ENCODE data around the gene PRKCH.

DNA sequence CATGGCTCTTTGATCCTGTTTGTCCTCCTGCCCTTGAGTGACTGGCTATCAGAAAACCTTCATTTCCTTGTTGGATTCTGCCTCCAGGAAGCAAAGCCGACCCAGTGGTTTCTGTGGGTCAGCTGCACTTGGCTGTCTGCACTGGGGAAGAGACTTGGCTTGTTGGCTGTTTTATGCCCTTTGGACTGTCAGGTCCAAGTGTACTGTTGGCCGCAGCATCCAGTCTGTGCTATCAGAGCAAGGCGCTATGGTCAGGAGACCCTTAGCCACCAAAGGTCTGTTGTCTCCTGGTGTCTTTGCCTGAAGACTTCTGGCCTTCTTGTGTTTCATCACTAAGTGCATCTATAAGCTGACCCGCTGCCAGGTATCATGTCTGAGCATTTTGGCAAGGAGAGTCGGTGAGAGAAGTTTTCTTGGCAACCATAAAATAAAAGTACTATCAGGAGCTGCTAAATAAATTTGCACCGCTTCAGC, 196.6 kb downstream of the PRKCH start:
- TF ChIP-seq, protein P1, sequence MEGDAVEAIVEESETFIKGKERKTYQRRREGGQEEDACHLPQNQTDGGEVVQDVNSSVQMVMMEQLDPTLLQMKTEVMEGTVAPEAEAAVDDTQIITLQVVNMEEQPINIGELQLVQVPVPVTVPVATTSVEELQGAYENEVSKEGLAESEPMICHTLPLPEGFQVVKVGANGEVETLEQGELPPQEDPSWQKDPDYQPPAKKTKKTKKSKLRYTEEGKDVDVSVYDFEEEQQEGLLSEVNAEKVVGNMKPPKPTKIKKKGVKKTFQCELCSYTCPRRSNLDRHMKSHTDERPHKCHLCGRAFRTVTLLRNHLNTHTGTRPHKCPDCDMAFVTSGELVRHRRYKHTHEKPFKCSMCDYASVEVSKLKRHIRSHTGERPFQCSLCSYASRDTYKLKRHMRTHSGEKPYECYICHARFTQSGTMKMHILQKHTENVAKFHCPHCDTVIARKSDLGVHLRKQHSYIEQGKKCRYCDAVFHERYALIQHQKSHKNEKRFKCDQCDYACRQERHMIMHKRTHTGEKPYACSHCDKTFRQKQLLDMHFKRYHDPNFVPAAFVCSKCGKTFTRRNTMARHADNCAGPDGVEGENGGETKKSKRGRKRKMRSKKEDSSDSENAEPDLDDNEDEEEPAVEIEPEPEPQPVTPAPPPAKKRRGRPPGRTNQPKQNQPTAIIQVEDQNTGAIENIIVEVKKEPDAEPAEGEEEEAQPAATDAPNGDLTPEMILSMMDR (IDR thresholded peaks at IDR 0.05; ENCODE audit: insufficient read depth, low read length, poor library complexity, severe bottlenecking) = no peak
- no peak for TF ChIP-seq EZH2phosphoT487 (conservative IDR thresholded peaks at IDR 0.05; ENCODE audit: low read length)

Measured in SU-DHL-6 (cell line).